ENCODE measurements around the gene VANGL1.
"Not testable (repeated sequence)": the region's sequence is repeated elsewhere in the genome, so short reads cannot be mapped to it uniquely, and the experiment has no call there.

VANGL1 gene
- total RNA-seq, result 7.9 to 27.8 (median 19.5) reads per million in 17 experiments

DNA sequence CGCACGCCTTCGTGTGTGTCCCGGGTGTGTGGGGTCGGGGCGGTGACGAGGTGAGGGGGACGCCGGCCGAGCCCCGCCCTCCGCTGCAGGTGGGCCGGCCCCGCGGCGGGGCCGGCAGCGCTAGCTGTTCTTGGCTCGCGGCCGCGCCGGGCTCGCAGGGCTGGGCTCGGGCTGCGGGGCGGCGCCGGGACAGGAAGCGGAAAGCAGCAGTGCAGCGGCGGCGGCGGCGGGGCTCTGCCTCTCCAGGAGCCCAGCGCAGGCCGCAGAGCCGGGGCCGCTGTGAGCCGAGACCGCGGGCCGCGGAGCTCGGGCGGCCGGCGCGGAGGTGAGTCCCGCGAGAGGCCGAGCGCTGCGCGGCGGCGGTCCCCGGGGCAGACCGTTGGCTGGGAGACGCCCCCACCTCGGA lies at the start of gene VANGL1:
Gene VANGL1, plus strand, starts transcription at position 209 of the 406 bp plus-strand sequence. CDS start 9,444 bp downstream, outside the sequence.
- DNase-seq, result peak; percentile 61 to 85 (median 72)

DNA sequence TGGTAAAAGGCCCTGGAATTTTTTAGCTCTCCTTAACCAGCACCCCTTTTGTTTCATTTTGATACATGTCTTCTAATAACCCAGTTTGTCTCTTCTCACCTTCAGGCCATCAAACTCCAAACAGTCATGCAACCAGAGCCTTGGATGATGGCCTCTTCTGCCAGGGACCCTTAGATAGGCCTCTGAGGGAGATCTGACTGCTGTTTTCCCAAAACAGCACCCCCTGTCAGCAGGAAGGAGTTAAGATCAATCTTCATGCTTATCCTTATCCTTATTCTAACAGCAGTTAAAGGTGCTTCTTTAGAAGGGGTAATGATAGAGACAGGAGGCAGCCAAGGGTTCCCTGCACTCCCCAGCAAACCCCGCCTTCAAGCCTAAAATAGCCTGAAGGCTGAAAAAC lies 49.5 kb upstream of the VANGL1 start:
- DNase-seq, result no peak

DNA sequence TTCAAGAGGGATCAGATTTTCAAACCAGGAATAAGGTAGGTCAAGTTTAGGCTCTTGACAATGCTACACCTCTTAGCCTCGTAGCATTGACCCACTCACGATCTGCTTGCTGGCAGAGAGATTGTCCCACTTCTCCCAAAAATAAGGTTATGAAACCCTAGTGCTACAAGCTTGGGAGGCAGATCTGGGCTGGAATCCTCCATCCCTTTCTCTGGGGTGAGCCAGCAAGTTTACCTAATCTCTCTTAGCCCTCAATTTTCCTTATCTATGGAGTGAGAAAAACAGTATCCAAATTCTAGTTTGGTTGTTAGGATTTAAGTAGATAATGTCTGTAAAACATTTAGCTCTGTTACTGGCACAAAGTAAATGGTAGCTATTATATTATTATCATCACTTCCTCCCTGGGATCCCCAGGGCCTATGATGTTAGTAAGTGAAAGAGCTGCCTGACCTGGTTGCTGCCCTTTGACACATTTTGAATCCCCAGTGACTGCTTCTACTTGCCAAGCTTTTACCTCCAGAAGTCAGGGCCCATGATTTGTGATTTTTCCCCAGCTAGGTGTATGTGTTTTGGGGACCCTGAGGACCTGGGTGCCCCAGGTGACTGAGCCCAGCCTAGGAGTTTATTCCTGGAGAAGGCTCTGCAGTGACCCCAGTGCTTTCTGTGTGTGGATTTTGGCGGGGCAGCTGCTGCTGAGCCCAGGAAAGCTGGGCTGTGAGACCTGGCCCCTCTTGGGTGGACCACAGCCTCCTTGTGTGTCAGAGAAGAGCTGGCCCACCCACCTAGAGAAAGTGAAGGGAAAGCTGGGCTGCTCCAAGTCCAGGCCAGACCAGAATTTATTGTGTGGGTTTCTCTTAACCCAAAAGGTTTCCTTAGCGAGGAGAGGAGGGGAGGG lies 48.2 kb upstream of the VANGL1 start:
- DNase-seq, result no peak

DNA sequence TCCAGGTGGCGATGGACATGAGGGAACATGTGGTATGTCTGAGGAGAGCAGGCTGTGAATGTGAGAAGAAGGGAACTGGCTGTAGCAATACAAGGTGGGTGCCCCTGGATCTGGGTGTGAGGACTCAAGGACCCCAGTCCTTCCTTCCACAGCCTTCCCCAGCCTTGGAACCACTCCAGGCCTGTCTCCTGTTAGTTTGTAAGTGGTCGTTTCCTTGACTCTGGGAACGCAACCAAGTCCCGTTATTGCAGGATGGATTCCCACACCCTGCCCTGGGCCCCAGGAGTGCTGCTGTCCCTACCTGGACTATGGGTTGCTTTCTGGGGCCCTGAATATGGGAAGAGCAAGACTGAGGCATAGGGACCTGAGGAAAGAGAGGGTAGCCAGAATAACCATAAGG lies 47.2 kb upstream of the VANGL1 start:
- no peak for DNase-seq

DNA sequence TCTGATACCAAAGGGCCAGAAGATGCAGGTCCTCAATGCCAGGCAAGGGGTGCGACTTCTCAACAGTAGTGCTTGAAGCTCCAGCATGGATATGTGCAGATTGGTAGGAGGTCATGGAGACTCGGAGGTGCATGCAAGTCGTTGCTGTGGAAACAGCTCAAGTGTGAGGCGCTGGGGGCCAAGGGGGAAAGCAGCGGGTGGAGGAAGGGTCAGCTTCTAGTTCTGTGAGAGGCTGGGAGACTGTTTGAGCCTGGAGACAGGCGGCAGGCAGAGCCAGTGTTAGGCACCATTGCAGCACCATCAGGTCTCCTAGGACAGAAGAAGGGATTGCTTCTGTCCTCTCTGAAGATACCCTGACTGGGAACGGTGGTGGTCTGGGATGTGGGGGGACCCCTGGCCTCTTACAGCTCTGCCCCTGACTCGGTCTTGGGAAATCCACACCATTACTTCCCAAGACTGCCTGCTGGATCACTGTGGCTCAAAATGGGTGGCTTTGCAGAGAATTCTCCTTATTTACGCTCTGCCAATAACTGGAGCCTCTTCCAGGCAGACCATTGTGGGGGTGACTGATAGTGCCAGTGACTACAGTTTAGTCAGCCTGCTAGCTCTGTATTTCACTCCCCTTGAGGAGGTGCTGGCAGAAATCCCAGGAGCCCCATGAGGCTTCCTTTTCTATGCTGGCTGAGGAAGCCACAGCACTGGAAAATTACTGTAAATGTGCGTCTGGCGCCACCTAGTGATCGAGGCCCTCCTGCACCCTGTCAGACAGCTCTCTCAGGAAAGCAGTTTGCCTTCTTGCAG lies 46.3 kb upstream of the VANGL1 start:
- peak; percentile 79 to 88 (median 86) for DNase-seq

DNA sequence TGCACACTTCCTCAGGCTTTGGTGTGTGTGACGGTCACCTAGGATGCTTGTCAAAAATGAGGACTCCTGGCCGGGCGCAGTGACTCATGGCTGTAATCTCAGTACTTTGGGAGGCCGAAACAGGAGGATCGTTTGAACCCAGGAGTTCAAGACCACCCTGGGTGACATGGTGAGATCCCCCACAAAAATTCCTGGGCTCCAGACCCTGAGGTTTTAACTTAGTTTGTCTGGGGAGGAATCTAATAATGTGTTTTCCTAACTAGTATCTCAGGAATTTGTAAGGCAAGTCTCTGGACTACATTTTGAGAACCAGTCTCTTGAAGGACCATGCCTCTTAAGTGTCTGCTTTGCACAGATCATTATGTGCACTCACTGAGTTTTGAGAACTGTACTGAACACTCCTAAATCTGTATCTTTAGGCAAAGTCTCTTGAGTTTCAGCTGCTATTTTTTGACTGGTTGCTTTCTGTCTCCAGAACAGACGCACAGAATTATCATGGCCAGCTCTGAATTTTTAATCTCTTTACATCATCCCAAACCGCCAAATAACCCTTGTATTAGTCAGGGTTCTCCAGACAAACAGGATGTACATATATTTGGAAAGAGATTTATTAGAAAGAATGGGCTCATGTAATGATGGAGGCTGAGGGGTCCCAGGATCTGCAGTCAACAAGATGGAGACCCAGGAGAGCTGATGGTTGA lies 45.5 kb upstream of the VANGL1 start:
- no peak for DNase-seq

DNA sequence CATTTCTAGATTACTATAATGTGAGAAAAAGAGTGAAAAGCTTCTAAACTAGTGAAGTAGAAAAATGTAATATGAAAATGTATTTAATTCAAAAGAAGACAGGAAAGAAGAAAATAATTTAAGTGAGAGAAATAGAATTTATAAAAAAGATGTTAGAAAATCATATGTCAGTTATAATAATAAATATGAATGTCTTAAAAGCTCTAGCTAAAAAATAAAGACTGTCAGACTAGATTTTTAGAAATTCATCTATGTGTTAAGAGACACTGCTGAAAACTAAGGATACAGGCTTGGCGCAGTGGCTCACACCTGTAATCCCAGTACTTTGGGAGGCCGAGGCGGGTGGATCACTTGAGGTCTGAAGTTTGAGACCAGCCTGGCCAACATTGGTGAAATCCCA lies 37.3 kb upstream of the VANGL1 start:
- DNase-seq, result no peak

DNA sequence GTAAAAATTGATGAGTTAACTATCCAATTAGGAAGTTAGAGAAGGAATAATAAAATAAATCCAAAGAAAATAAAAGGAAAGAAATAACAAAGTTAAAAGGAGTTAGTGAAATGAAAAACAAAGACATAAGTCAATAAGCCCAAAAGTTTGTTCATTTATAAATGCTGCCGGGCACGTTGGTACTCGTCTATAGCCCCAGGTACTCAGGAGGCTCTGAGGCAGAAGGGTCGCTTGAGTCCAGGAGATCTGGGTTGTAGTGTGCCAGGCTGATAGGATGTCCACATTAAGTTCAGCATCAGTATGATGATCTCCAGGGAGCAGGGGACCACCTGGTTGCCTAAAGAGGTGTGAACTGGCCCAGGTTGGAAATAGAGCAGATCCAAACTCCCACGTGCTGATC lies 35.5 kb upstream of the VANGL1 start:
- no peak for DNase-seq

DNA sequence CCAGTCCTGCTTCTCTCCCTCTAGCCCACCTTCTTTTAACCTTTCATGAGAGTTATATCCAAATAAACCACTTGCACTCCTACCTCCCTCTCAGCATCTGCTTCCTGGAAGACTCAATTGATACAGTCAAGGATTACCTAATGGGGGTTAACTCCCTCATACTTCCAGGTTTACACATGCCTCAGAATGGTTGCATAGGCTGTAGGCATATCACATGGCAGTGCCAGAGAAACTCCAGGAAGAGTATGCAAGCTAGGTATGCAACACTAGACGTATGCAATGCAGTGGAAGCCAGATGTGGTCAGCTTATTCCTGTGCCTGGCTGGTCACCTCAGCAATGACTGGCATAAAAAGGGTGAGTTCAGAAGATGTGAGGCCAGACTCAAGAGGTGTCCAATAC lies 32.7 kb upstream of the VANGL1 start:
- no peak for DNase-seq

DNA sequence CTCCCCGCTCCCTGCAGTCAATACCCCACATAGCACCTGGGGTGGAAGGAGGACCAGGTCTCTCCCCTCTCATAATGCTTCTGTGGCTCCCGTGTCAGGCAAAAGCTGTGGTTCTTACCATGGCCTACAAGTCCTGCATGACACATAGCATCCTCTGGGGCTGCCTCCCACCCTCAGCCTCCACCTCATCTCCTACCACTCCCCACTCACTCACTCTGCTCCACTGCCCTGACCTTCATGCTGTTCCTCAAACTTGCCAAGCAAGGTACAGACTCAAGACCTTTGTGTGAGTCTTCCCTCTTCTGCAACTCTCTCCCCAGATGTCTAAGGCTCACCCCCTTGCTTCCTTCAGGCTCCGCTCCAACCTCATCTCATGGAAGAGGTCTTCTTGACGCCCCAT lies 28.0 kb upstream of the VANGL1 start:
- no peak for DNase-seq

DNA sequence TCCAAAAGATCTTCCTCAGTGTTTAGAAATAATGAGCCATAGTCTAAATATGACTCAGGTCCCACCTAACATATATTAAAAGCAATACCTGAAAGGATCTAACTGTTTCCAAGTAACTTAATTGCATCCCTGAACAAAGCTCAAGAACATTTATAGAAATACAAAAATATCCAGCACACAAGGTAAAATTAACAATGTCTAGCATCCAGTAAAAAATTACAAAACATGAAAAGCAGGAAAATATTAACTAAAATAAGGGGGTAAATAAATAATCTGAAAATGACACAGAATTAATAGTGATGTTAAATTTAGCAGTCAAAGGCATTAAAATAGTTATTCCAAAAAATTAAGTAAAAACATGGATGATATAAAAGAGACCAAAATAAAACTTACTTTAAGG lies 21.3 kb upstream of the VANGL1 start:
- DNase-seq, result no peak

DNA sequence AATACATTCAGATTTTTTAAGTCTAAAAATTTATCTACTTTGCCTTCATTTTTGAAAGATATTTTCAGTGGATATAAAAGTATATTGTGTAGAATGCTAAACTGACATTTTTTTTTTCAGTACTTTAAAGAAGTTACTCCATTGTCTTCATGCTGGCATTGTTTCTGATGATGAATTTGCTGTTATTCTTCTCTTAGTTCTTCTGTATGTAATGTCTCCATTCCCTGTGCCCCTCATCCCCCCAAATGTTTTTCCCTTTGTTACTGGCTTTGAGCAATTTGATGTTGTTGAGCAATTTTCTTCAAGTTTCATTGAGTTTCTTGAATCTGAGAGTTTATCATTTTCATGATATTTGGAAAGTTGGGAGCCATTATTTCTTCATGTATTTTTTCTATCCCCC lies 20.8 kb upstream of the VANGL1 start:
- no peak for DNase-seq

DNA sequence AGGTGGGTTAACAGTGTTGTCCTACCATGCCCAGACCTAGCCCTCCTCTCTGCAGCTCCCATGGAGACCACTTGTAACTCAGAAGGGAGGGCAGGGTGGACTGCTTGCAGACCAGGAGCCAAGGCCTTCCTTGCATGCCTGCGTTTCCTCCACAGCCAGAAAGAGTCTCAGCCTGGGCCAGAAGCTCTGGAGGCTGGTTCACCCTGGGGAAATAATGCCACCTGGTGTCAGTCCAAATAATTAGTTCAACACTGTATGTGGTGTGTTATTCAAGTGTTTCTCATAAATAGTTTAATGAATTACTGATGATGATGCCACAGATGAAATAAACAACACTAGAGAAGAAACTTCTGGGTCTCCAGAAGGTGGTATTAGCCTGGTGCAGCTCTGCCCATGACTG lies 16.9 kb upstream of the VANGL1 start:
- DNase-seq, result no peak

DNA sequence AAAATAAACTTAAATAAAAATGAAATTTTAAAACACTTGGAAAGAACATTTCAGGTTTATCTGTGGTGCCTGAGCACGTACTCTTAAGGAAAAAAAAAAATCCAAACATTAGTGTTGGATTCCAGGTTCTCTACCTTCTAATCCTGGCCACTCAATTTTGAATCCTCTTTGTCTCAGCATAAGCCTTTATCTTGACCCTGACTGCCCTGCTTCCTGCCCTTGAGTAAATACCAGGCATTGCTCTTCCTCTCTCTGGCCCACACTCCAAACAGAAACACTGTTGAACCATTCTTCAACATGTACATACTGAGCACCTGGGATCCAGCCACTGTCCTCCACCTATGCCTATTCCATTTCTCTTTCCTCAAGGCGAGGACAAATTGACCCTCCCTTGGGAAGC lies 11.4 kb upstream of the VANGL1 start:
- no peak for DNase-seq

DNA sequence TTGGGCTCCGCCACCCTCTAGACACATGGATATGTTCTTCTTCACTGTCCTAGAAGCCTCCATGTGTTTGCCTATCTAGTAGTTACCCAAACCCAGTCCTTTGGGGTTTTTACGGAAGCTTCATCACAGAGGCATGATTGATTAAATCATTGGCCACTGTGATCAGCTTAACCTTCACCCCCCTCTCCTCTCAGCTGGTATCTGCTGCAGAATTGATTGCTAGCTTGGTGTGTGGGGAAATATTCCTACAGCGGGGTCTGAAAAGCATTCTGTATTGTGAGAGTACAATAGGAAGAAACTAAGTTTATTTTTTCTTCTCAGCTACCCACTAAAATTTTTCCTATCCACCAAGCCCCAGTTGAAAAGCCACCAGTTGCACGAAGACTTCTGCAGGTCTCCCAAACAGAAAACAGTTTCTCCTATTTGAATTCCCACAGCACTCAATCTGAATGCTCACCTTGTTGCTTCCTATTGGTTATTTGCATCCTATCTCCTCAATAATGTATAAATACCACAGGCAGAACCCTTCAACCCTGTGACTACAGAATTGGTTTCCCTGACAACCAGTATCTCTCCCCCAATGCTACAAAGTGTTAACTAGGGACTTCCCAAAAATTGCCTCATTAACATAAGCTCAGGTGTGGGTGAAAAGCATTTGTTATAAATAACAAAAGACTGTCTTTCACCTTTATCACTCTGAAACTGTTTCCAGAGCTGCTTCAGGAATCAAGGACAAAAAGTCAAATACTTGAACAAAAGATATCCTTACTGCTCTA lies 9.3 kb upstream of the VANGL1 start:
- DNase-seq, result no peak

DNA sequence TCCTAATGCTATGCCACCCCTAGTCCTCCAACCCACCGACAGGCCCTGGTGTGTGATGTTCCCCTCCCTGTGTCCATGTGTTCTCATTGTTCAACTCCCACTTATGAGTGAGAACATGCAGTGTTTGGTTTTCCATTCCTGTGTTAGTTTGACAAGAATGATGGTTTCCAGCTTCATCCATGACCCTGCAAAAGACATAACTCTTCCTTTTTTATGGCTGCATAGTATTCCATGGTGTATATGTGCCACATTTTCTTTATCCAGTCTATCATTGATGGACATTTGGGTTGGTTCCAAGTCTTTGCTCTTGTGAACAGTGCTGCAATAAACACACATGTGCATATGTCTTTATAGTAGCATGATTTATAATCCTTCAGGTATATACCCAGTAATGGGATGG lies 8.2 kb upstream of the VANGL1 start:
- DNase-seq, result not testable (repeated sequence)

DNA sequence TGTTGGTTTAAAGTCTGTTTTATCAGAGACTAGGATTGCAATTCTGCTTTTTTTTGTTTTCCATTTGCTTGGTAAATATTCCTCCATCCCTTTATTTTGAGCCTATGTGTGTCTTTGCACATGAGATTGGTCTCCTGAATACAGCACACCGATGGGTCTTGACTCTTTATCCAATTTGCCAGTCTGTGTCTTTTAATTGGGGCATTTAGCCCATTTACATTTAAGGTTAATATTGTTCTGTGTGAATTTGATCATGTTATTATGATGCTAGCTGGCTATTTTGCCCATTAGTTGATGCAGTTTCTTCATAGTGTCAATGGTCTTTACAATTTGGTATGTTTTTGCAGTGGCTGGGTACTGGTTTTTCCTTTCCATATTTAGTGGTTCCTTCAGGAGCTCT lies 4.5 kb upstream of the VANGL1 start:
- DNase-seq, result not testable (repeated sequence)

DNA sequence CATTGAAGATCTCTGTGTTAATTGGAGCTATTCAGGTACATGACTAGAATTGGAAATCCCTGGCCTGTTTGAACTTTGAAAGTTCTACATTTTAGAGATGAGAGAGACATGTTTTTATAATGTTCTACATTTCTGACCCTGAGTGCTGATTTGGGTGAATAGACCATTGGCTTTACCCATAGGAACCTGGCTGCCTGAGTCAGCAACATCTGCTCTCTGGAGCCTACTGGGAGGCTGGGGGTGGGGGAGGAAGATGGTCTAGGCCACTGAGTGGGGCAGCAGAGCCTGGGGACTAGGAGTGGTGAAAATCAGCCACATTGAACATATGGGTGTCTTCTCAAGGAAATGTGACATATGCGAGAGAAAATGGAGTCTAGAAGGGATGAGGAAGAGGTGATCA lies 1.4 kb upstream of the VANGL1 start:
- no peak for DNase-seq

DNA sequence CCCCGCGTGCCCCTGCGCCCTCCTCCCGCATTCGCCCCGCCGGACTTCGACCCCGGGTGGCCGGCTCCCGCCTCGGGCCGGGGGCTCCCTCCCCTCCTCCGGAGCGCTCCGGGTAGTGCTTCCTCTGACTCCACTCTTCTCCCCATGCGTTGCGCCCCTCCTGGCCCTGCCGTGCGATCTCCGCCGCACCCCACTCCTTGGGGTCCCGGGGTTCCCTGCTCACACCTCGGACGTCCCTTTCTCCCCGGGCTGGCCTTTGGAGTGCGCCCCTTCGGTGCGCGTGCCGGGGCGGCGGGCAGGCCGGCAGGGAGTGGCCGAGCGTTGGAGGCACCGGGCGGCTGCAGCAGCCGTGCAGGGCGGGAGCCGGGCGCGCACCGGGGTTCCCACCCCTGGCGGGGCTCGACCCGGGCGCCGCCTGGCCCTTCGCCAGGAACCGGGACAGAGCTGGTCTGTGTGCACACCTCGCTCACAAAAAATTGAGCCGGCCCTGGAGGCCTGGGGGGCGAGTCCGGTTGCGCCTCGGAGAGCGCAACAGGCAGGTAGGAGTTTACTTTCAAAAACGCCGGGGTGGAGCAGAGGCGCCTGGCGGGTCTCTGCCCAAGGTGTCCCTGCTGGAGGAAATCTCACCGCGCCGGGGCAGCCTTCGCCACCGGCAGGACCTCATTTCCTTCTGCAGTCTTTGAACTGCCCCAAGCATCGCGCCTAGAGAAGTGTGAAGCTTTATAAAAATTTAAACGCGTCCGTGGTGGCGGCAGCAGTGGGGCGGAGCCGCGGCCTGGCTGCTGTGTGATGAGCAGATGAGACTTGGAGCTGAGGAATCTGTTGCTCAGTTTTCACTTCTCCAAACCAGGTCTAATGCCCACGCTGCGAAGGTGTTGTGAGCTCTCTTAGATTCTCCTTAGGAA lies 650 bp downstream of the VANGL1 start:
- DNase-seq, result peak; percentile 36 to 62 (median 47)

DNA sequence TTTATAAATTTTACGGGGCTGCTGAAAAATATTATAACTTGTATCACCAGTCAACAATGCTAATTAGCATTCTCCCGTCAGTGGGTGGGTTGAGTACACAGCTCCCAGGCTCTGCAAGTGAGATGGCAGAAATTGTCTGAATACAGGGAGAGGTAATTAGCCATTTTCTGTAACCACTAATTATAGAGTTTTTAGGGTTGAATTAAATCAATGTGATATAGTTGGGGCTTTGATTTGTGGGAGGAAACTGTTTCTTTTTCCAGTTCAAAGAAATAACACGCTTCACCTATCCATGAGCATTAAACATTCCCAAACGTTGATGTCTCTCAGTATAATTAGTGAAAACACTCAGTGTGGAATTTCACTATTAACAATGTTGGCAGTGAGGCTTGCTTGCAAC lies 1.5 kb downstream of the VANGL1 start:
- no peak for DNase-seq

DNA sequence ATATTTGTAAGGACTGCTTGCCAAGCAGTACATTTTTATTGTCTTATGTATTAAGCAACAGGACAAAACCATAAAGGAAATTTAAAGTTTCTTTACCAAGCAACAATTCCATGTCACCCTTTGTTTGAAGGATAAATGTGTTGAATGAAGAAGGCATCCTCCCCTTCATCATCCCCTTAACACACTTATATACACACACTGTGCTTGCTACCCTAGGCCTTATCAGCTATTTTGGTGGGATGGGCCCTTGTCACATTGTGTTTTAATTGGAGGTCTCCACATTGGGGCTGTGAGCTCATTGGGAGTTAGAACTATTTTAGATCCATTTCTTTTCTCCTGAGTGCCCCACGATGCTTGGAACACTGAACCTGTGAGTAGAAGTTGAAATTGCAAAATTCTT lies 1.9 kb downstream of the VANGL1 start:
- no peak for DNase-seq
